Measurements from ENCODE around the gene FAM89A. TPM values are rescaled to one million over a fixed set of nuclear protein-coding genes. Genes with fewer than 3 reads are reported as not detected.

FAM89A gene
- total and polyA plus RNA-seq, 9 of the 15 experiments (the other 6 are each of a cell fraction or from before 2014, with no cell fraction given): 8.7 to 66.2 (median 43.3) TPM

- TF ChIP-seq PBX2 (CRISPR knock-in tag; IDR thresholded peaks at IDR 0.05; ENCODE audit: low read depth) (no peak), PBX2 (tag; conservative IDR thresholded peaks at IDR 0.05; ENCODE audit: low read depth) (0 out of 2 replicates have a peak, but pooled peaks have one; percentile 16), ETS2 (tag; IDR thresholded peaks at IDR 0.05; ENCODE audit: borderline replicate concordance, poor library complexity, severe bottlenecking) (peak; percentile 83), PCBP1 (IDR thresholded peaks at IDR 0.05; ENCODE audit: low read depth, low read length, poor library complexity, severe bottlenecking) (no peak), SMARCE1 (IDR thresholded peaks at IDR 0.05) (no peak), KLF13 (tag; IDR thresholded peaks at IDR 0.05; ENCODE audit: borderline replicate concordance, low read depth) (0 out of 2 replicates have a peak, but pooled peaks have one; percentile 56), ADNP (tag; IDR thresholded peaks at IDR 0.05) (no peak), SREBF1 (IDR thresholded peaks at IDR 0.05; ENCODE audit: borderline replicate concordance, low read depth, low read length) (no peak), ZNF584 (CRISPR knock-in tag; IDR thresholded peaks at IDR 0.05; ENCODE audit: low read depth) (peak; percentile 75), HNRNPH1 (optimal IDR thresholded peaks at IDR 0.05; ENCODE audit: low read depth, low read length) (no peak), ZNF644 (tag; IDR thresholded peaks at IDR 0.05; ENCODE audit: low read depth) (0 out of 2 replicates have a peak, but pooled peaks have one; percentile 52), HDGF (IDR thresholded peaks at IDR 0.05) (no peak), THAP7 (CRISPR knock-in tag; IDR thresholded peaks at IDR 0.05) (no peak), ZNF165 (CRISPR knock-in tag; IDR thresholded peaks at IDR 0.05; ENCODE audit: borderline replicate concordance) (no peak), SRSF7 (optimal IDR thresholded peaks at IDR 0.05; ENCODE audit: low read depth, low read length) (no peak), NFE2 (IDR thresholded peaks at IDR 0.05; ENCODE audit: low read depth) (no peak), ILF3 (IDR thresholded peaks at IDR 0.05; ENCODE audit: borderline replicate concordance) (no peak), ZNF41 (CRISPR knock-in tag; conservative IDR thresholded peaks at IDR 0.05) (peak; percentile 88), MXD1 (CRISPR knock-in tag; IDR thresholded peaks at IDR 0.05; ENCODE audit: borderline replicate concordance, poor library complexity, severe bottlenecking) (peak; percentile 46), MTF1 (CRISPR knock-in tag; IDR thresholded peaks at IDR 0.05; ENCODE audit: borderline replicate concordance) (peak; percentile 96), ZNF76 (CRISPR knock-in tag; IDR thresholded peaks at IDR 0.05; ENCODE audit: borderline replicate concordance) (peak; percentile 92), UBTF (IDR thresholded peaks at IDR 0.05; ENCODE audit: borderline replicate concordance in 1 of 2, low read depth in 2 of 2, low read length in 2 of 2) (no peak)
These were observed 32.5 kb upstream of the FAM89A start (continued) for GRCh38 chr1:231072502-231073094.

Data from K562 (cell line).